Colonic mucosa (tissue), 4 donors: ENCODE measurements around the gene NVL. TPM values are rescaled to one million over a fixed set of nuclear protein-coding genes. Genes with fewer than 3 reads are reported as not detected.
"Not testable (repeated sequence)": the region's sequence is repeated elsewhere in the genome, so short reads cannot be mapped to it uniquely, and the experiment has no call there.

Experiments used
- DNase-seq: peaks from one replicate; pipeline ENCODE4 v3.0.0-alpha.2; 2020
- H3K27ac ChIP-seq: fragments of 200-600 bp; one replicate; pipeline ENCODE4 v1.8.0; 2021
- H3K27me3 ChIP-seq: fragments of 200-600 bp; one replicate; pipeline ENCODE4 v1.8.0; 2021
- H3K36me3 ChIP-seq: fragments of 200-600 bp; one replicate; pipeline ENCODE4 v1.8.0; 2021
- H3K4me1 ChIP-seq: fragments of 200-600 bp; one replicate; pipeline ENCODE4 v1.8.0; 2021; ENCODE audit warnings: mild to moderate bottlenecking
- H3K4me3 ChIP-seq: fragments of 200-600 bp; one replicate; pipeline ENCODE4 v1.8.0; 2021
- H3K9ac ChIP-seq, 2 donors: one replicate each; pipeline ENCODE4 v1.7.0; 2013; ENCODE audit warnings: control low read depth in 2 of 2, low read depth in 2 of 2, low read length in 2 of 2
- H3K9me3 ChIP-seq: fragments of 200-600 bp; one replicate; pipeline ENCODE4 v1.8.0; 2021
- CTCF ChIP-seq: fragments of 200-600 bp; IDR thresholded peaks from one replicate; pipeline ENCODE4 v1.8.0; 2022; ENCODE audit warnings: antibody characterized with exemption, mild to moderate bottlenecking
- intact Hi-C: fragments of 100-400 bp; cut with DNase I; formaldehyde crosslinking; loops from one replicate; pipeline ENCODE4 v1.14.1; 2022
- total RNA-seq, 2 donors: library from RNA; stranded (reverse); fragmentation: NEBNext Ultra II Directional in 1 of 2; extraction: Animal tissue kit (Norgen Biotek cat#: 25700) in 1 of 2; gene quantifications; one replicate each; pipeline ENCODE4 v1.2.1, GENCODE V29; 2021
- donor health status: healthy.
- donor health status: DM: no; HTN: no; CAD: no.
- donor health status: DM: no; HTN: no; CAD: no.

The NVL gene
- total RNA-seq, 2 donors from 2014 or later = 39.4 to 51.5 TPM

GRCh38 chr1:224317383-224318045, 12.5 kb downstream of the NVL start:
- H3K9me3 ChIP-seq = no peaks in the 10 kb centered on the region
- no peaks in the 10 kb centered on the region for H3K36me3 ChIP-seq
- H3K27me3 ChIP-seq = no peaks in the 10 kb centered on the region
- H3K27ac ChIP-seq = peak overlapping the region; percentile 61
- H3K4me1 ChIP-seq = no peaks in the 10 kb centered on the region
- no peak overlapping the region for H3K9ac ChIP-seq
- intact Hi-C loops = no loop called here
- TF ChIP-seq CTCF = no peak
- H3K4me3 ChIP-seq = no peak overlapping the region
- no peak for DNase-seq

GRCh38 chr1:224312025-224312424, 17.9 kb downstream of the NVL start:
- Histone ChIP-seq H3K4me3 (no peak overlapping the region), H3K27me3 (no peaks in the 10 kb centered on the region), H3K36me3 (peaks cover 10% of the 10 kb centered on the region), H3K9me3 (no peaks in the 10 kb centered on the region), H3K27ac (no peak overlapping the region), H3K4me1 (no peaks in the 10 kb centered on the region), H3K9ac (no peak overlapping the region)
- no peak for TF ChIP-seq CTCF
- intact Hi-C loops = no loop called here
- no peak for DNase-seq

- H3K36me3 ChIP-seq, H3K4me3 ChIP-seq: not testable (repeated sequence)
Measured at GRCh38 chr1:224311503-224311902, 18.5 kb downstream of the NVL start.

GRCh38 chr1:224308064-224308463, 21.9 kb downstream of the NVL start:
- H3K4me3 ChIP-seq = no peak overlapping the region
- H3K9me3 ChIP-seq = no peaks in the 10 kb centered on the region
- H3K27me3 ChIP-seq = no peaks in the 10 kb centered on the region
- intact Hi-C loops = loop anchor here (10.0 kb wide), 1 partner anchor 63 kb away; no protein-coding TSS in a partner anchor
- no peaks in the 10 kb centered on the region for H3K4me1 ChIP-seq
- no peak for DNase-seq
- H3K9ac ChIP-seq = no peak overlapping the region
- peaks cover 11% of the 10 kb centered on the region for H3K36me3 ChIP-seq
- H3K27ac ChIP-seq = no peak overlapping the region
- TF ChIP-seq CTCF = no peak

More at GRCh38 chr1:224311503-224311902, 18.5 kb downstream of the NVL start:
- DNase-seq, H3K4me1 ChIP-seq, intact Hi-C loops, H3K9me3 ChIP-seq, H3K9ac ChIP-seq, H3K27me3 ChIP-seq, H3K27ac ChIP-seq: not testable (repeated sequence)

GRCh38 chr1:224304767-224305166, 25.2 kb downstream of the NVL start:
- peaks cover 31% of the 10 kb centered on the region for H3K36me3 ChIP-seq
- H3K27me3 ChIP-seq = no peaks in the 10 kb centered on the region
- H3K9ac ChIP-seq = no peak overlapping the region
- no peaks in the 10 kb centered on the region for H3K9me3 ChIP-seq
- no peak for DNase-seq
- H3K4me1 ChIP-seq = no peaks in the 10 kb centered on the region
- H3K27ac ChIP-seq = no peak overlapping the region
- no peak for TF ChIP-seq CTCF
- intact Hi-C loops = loop anchor here (10.0 kb wide), 1 partner anchor 60 kb away; no protein-coding TSS in a partner anchor
- no peak overlapping the region for H3K4me3 ChIP-seq

- Histone ChIP-seq H3K9me3 (no peaks in the 10 kb centered on the region), H3K9ac (no peak overlapping the region), H3K27ac (no peak overlapping the region), H3K27me3 (no peaks in the 10 kb centered on the region), H3K36me3 (peaks cover 33% of the 10 kb centered on the region), H3K4me3 (no peak overlapping the region), H3K4me1 (no peaks in the 10 kb centered on the region)
- TF ChIP-seq CTCF = no peak
- intact Hi-C loops = loop anchor here (10.0 kb wide), 1 partner anchor 58 kb away; no protein-coding TSS in a partner anchor
- no peak for DNase-seq
Measured at GRCh38 chr1:224302947-224303346, 27.0 kb downstream of the NVL start.
